GM21390 (cell line): ENCODE results near the gene LBH.

Experiments used
- ATAC-seq: cut with Tn5 transposase; IDR thresholded peaks from one replicate; pipeline ENCODE4 v1.9.1; 2021; ENCODE audit not compliant: unreplicated experiment

Gene LBH

GRCh38 chr2:30272286-30272685 lies 41.0 kb downstream of the LBH start:
- ATAC-seq, result no peak

GRCh38 chr2:30272761-30273573 lies 41.6 kb downstream of the LBH start:
- no peak for ATAC-seq

- no peak for ATAC-seq
Measured at GRCh38 chr2:30273574-30273929, 42.2 kb downstream of the LBH start.

- ATAC-seq, result no peak
Measured at GRCh38 chr2:30275256-30275655, 43.9 kb downstream of the LBH start.

GRCh38 chr2:30276455-30276911 lies 45.1 kb downstream of the LBH start:
- no peak for ATAC-seq

- no peak for ATAC-seq
Measured at GRCh38 chr2:30277582-30277981, 46.2 kb downstream of the LBH start.

- no peak for ATAC-seq
Measured at GRCh38 chr2:30278419-30278818, 47.1 kb downstream of the LBH start.

- ATAC-seq, result no peak
Measured at GRCh38 chr2:30280596-30281434, 49.5 kb downstream of the LBH start.

- ATAC-seq, result no peak
Measured at GRCh38 chr2:30282081-30282480, 50.7 kb downstream of the LBH start.

- ATAC-seq, result no peak
Measured at GRCh38 chr2:30282721-30283120, 51.4 kb downstream of the LBH start.

GRCh38 chr2:30283931-30284565 lies 52.7 kb downstream of the LBH start:
- ATAC-seq, result no peak

- ATAC-seq, result no peak
Measured at GRCh38 chr2:30285758-30286157, 54.4 kb downstream of the LBH start.

- peak; percentile 6 for ATAC-seq
Measured at GRCh38 chr2:30287190-30287840, 56.0 kb downstream of the LBH start.

- peak; percentile 85 for ATAC-seq
Measured at GRCh38 chr2:30287857-30288513, 56.7 kb downstream of the LBH start.

GRCh38 chr2:30288561-30288960 lies 57.2 kb downstream of the LBH start:
- no peak for ATAC-seq

- ATAC-seq, result no peak
Measured at GRCh38 chr2:30293303-30293921, 62.1 kb downstream of the LBH start.

GRCh38 chr2:30294133-30294532 lies 62.8 kb downstream of the LBH start:
- no peak for ATAC-seq

- ATAC-seq, result no peak
Measured at GRCh38 chr2:30296496-30296895, 65.2 kb downstream of the LBH start.

- no peak for ATAC-seq
Measured at GRCh38 chr2:30298302-30298701, 67.0 kb downstream of the LBH start.

- ATAC-seq, result no peak
Measured at GRCh38 chr2:30300122-30300455, 68.8 kb downstream of the LBH start.
